Measurements from ENCODE around the gene P2RY11.

The P2RY11 gene

DNA sequence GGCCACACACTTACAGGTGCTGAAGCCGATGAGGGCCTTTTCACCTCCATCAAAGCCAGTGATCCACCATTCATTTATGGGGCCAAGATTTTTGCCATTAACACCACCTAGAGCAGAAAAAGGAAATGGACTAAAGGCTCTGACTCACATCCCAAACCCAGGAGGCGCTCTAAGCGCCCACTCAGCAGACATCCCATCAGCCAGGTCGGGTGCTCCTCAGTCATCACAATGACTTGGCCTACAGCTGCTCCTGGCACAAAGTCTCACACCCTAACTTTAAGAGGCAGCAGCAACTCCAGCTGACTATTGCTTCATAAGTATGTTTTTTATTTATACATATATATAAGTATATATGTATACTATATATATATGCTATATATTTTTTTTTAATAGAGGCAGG lies 44.3 kb downstream of the P2RY11 start:
- no peaks in the 10 kb centered on the region for H3K4me1 Mint-ChIP-seq (ENCODE audit: low read depth)
- peaks cover 67% of the 10 kb centered on the region for H3K36me3 Mint-ChIP-seq (ENCODE audit: low read depth)
- H3K27ac Mint-ChIP-seq = no peak overlapping the region
- H3K4me3 Mint-ChIP-seq = no peak overlapping the region
- no peaks in the 10 kb centered on the region for H3K9me3 Mint-ChIP-seq
- no peaks in the 10 kb centered on the region for H3K27me3 Mint-ChIP-seq (ENCODE audit: low read depth)

DNA sequence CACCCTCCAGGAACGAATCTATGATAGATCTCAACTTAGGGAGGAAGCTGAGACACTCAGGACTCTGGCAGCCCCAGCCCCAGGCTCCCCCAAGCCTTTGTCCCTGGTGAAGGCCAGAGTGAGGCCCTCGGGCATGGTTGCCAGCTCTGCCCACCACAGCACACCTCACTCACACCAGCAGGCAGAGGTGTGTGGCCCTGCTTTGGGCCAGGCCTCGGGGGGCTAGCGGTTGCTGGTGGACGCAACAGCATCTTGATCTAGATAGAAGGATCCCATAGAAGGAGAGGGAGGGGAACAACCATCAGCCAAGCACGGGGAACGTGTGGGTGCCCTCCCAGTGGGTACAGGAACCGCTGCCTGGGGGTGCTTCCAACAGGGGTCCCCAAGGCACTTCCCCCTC lies 46.6 kb downstream of the P2RY11 start:
- H3K36me3 Mint-ChIP-seq (ENCODE audit: low read depth) = peaks cover 55% of the 10 kb centered on the region

DNA sequence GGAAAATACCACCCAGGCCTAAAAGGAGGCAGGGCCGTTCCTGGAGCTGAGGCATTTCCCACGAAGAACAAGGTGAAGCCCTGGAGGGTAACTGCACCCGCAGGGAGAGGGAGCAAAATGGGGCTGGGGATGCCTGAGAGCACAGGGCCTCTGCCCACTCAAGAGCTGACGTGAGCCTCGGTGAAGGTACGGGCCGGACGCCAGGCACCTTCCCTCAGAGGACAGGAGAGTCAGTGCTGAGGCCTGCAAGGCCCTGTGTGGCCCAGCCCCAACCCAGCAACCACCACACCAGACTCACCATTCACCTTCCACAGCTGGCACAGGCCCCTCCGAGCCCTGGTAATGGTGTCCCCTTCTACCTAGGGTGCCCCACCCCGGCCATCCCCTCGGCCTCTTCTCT lies 47.0 kb downstream of the P2RY11 start:
- H3K27ac Mint-ChIP-seq = no peak overlapping the region
- H3K36me3 Mint-ChIP-seq (ENCODE audit: low read depth) = peaks cover 57% of the 10 kb centered on the region
- H3K9me3 Mint-ChIP-seq = no peaks in the 10 kb centered on the region
- H3K27me3 Mint-ChIP-seq (ENCODE audit: low read depth) = no peaks in the 10 kb centered on the region
- H3K4me1 Mint-ChIP-seq (ENCODE audit: low read depth) = no peaks in the 10 kb centered on the region
- no peak overlapping the region for H3K4me3 Mint-ChIP-seq

More for the DNA sequence above, 46.6 kb downstream of the P2RY11 start:
- Mint-ChIP-seq H3K27ac (no peak overlapping the region), H3K4me1 (ENCODE audit: low read depth) (no peaks in the 10 kb centered on the region), H3K9me3 (no peaks in the 10 kb centered on the region), H3K4me3 (no peak overlapping the region), H3K27me3 (ENCODE audit: low read depth) (no peaks in the 10 kb centered on the region)

DNA sequence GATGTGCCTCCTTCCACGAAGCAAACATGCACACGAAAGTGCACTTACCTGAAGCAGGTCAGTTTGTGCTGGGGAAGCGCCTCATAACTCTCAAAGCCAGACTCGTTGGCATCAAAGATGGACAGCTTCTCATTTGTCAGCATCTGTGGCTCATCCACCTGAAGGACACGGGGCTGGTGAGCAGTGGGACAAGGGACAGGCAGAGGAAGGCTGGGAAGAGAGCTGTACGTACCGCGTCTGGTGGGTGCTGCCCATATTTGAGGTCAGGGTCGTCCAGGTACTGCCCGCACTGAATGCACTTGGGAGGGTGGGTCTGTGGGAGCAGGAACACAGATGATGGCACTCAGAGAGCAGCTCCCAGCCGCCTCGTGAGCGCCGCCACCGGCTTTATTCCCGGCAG lies 48.1 kb downstream of the P2RY11 start:
- H3K4me3 Mint-ChIP-seq = no peak overlapping the region
- H3K9me3 Mint-ChIP-seq = no peaks in the 10 kb centered on the region
- no peak overlapping the region for H3K27ac Mint-ChIP-seq
- peaks cover 50% of the 10 kb centered on the region for H3K36me3 Mint-ChIP-seq (ENCODE audit: low read depth)
- no peaks in the 10 kb centered on the region for H3K4me1 Mint-ChIP-seq (ENCODE audit: low read depth)
- H3K27me3 Mint-ChIP-seq (ENCODE audit: low read depth) = no peaks in the 10 kb centered on the region

DNA sequence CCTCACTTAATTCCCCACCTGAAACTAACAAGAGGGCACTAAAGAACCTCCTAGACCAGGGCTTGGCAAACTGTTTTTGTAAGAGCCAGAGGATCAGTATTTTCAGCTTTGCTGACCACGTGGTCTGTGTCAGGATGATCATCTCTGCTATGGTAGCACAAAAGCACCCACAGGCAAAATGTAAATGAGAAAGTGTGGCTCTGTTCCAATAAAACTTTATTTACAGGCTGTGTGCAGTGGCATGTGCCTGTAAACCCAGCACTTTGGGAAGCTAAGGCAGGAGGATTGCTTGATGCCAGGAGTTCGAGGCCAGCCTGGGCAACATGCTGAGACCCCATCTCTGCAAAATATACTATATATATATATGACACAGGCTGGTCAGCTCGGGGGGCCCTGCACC lies 52.0 kb downstream of the P2RY11 start:
- no peak overlapping the region for H3K4me3 Mint-ChIP-seq
- no peak overlapping the region for H3K27ac Mint-ChIP-seq
- H3K36me3 Mint-ChIP-seq (ENCODE audit: low read depth) = peaks cover 39% of the 10 kb centered on the region

More for the DNA sequence above, 52.0 kb downstream of the P2RY11 start:
- H3K4me1 Mint-ChIP-seq (ENCODE audit: low read depth) = peaks cover 5% of the 10 kb centered on the region
- H3K9me3 Mint-ChIP-seq = no peaks in the 10 kb centered on the region
- H3K27me3 Mint-ChIP-seq (ENCODE audit: low read depth) = no peaks in the 10 kb centered on the region

Measured in T-helper 1 cell treated with Interleukin-12 subunit alpha and Interleukin-12 subunit beta and Interleukin-4 antibody, amounts not matched to agents 30 μg/mL and 1 μg/mL, for 36 hours (primary cell).